ENCODE measurements around the gene TTC7B. TPM values are rescaled to one million over a fixed set of nuclear protein-coding genes. Genes with fewer than 3 reads are reported as not detected.

The TTC7B gene
- total and polyA plus RNA-seq, 10 of the 15 experiments (the other 5 are each of a cell fraction or from before 2014, with no cell fraction given): under 0.01 to 1.1 (median 0.26) TPM; not detected in 2

GRCh38 chr14:90624732-90625400, 191.4 kb downstream of the TTC7B start (continued):
- no peak for TF ChIP-seq E4F1 (IDR thresholded peaks at IDR 0.05; ENCODE audit: borderline replicate concordance, partially characterized antibody)
- TF ChIP-seq MTA2 (IDR thresholded peaks at IDR 0.05; ENCODE audit: low read depth): no peak

GRCh38 chr14:90624227-90624626, 192.0 kb downstream of the TTC7B start:
- no peak overlapping the region for H3K4me3 ChIP-seq
- H2AFZ ChIP-seq (ENCODE audit: control insufficient read depth, low read depth, low read length): no peak overlapping the region
- no peak overlapping the region for H3K27ac ChIP-seq (ENCODE audit: control insufficient read depth, insufficient read depth)
- no peaks in the 10 kb centered on the region for H3K9me3 ChIP-seq (replicated peaks; ENCODE audit: control insufficient read depth, insufficient read depth, low read length)
- intact Hi-C loops (cut with micrococcal nuclease; ENCODE audit: unreplicated experiment) (no loop called here), in situ Hi-C loops (cut with MboI) (no loop called here)
- no peaks in the 10 kb centered on the region; the same call in 1 of the 2 replicates for H4K20me1 ChIP-seq (ENCODE audit: control insufficient read depth, insufficient read depth)
- H3K4me1 ChIP-seq (ENCODE audit: control insufficient read depth, insufficient read depth, low read length): no peaks in the 10 kb centered on the region
- ATAC-seq (no peak), DNase-seq (ENCODE audit: low read depth, low spot score) (no peak), FAIRE-seq (no peak)
- ChIA-PET CTCF (no interaction called here), RAD21 (ENCODE audit: unreplicated experiment) (no interaction called here), POLR2A (no interaction called here), SMC1A (ENCODE audit: uncharacterized antibody, unreplicated experiment) (no interaction called here)
- H3K36me3 ChIP-seq (ENCODE audit: control insufficient read depth in 2 of 2, insufficient read depth in 2 of 2, low read length in 1 of 2): no peaks in the 10 kb centered on the region
- TF ChIP-seq BCL3 (IDR thresholded peaks at IDR 0.05; ENCODE audit: borderline replicate concordance, insufficient read depth, low read depth, low read length, poor library complexity, severe bottlenecking) (no peak), EZH2 (IDR thresholded peaks at IDR 0.05; ENCODE audit: borderline replicate concordance, control insufficient read depth, low read depth, low read length) (no peak), HDAC6 (IDR thresholded peaks at IDR 0.05; ENCODE audit: unreplicated experiment) (no peak), SMAD1 (IDR thresholded peaks at IDR 0.05; ENCODE audit: low read depth, partially characterized antibody) (no peak), SP1 (IDR thresholded peaks at IDR 0.05; ENCODE audit: low read depth, low read length) (no peak), SIN3A (IDR thresholded peaks at IDR 0.05; ENCODE audit: low read depth, low read length) (no peak), E4F1 (IDR thresholded peaks at IDR 0.05; ENCODE audit: borderline replicate concordance, partially characterized antibody) (no peak), PBX3 (IDR thresholded peaks at IDR 0.05; ENCODE audit: insufficient replicate concordance, low read depth, low read length) (no peak), EED (IDR thresholded peaks at IDR 0.05; ENCODE audit: low read depth) (no peak), TBL1XR1 (IDR thresholded peaks at IDR 0.05; ENCODE audit: low read depth, low read length) (no peak)
- no peaks in the 10 kb centered on the region for H3K79me2 ChIP-seq (ENCODE audit: control insufficient read depth, insufficient read depth, low read length)
- BruUV-seq (replicated peaks): no TSS peak
- H3K4me2 ChIP-seq (ENCODE audit: control insufficient read depth, insufficient read depth): no peak overlapping the region
- peaks cover 0 to 3% of the 10 kb centered on the region in 2 experiments; a peak in 2 of 4 replicates for H3K27me3 ChIP-seq (replicated peaks in 1 of 2; ENCODE audit: control insufficient read depth in 2 of 2, insufficient read depth in 2 of 2, low read length in 1 of 2)
- no peak overlapping the region for H3K9ac ChIP-seq (ENCODE audit: control insufficient read depth, insufficient read depth, low read length)
- 37% methylated on average over 8 of the region's 8 CpGs for WGBS (ENCODE audit: insufficient coverage, insufficient replicate concordance, low lambda C conversion rate, missing lambda C conversion rate)
